ENCODE measurements around the gene ANKRD49.

DNA sequence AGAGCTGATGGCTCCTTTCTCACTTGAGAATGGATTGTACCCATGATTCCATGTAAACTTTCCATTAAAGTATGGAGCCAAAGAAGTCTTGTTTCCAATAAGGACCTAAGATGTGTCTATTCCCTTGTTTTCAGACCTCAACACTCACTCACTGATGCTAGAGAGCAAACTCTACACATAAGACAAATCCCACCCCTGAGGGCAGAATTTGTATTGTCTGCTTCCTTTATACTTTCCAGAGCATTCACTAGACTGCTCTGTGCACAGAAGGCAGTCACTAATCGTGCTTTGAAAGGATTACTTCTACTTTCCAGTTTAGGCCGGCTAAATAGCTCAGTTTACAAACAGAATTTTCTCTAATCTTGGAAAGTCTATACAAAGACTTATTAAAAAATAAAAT lies 6.4 kb downstream of the ANKRD49 start:
- TF ChIP-seq, protein P1, sequence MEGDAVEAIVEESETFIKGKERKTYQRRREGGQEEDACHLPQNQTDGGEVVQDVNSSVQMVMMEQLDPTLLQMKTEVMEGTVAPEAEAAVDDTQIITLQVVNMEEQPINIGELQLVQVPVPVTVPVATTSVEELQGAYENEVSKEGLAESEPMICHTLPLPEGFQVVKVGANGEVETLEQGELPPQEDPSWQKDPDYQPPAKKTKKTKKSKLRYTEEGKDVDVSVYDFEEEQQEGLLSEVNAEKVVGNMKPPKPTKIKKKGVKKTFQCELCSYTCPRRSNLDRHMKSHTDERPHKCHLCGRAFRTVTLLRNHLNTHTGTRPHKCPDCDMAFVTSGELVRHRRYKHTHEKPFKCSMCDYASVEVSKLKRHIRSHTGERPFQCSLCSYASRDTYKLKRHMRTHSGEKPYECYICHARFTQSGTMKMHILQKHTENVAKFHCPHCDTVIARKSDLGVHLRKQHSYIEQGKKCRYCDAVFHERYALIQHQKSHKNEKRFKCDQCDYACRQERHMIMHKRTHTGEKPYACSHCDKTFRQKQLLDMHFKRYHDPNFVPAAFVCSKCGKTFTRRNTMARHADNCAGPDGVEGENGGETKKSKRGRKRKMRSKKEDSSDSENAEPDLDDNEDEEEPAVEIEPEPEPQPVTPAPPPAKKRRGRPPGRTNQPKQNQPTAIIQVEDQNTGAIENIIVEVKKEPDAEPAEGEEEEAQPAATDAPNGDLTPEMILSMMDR (conservative IDR thresholded peaks at IDR 0.05 in 1 of 2, IDR thresholded peaks at IDR 0.05 in 1 of 2; ENCODE audit: extremely low read depth in 1 of 2, insufficient read depth in 1 of 2, low read depth in 1 of 2, low read length in 2 of 2), result no peak
- no peak for TF ChIP-seq EZH2 (IDR thresholded peaks at IDR 0.05; ENCODE audit: borderline replicate concordance, low read length)

All from mammary epithelial cell (primary cell).